HEK293T (cell line): ENCODE measurements around the gene ZNF580.
A peak's percentile ranks its signal among the peaks of the same experiment; 100 is the strongest.

Experiments used
- CTCF ChIA-PET: fragments of 350-600 bp; formaldehyde crosslinking; extraction: SDS; loops from one replicate; lab custom pipeline; 2021; ENCODE audit warnings: antibody characterized with exemption, inconsistent platforms; lab: Yijun Ruan, JAX
- POLR2A ChIA-PET: fragments of 350-600 bp; formaldehyde crosslinking; extraction: SDS; loops from one replicate; lab custom pipeline; 2020; ENCODE audit warnings: antibody characterized with exemption, inconsistent platforms; lab: Yijun Ruan, JAX
- DNase-seq: peaks from one replicate; pipeline ENCODE4 v3.0.0; 2012; ENCODE audit warnings: mixed read lengths; ENCODE audit errors: extremely low spot score
- ARNT ChIP-seq: fragments of 450-650 bp; IDR thresholded peaks from 2 replicates; pipeline ENCODE4 v1.6.1; 2017; ENCODE audit warnings: mild to moderate bottlenecking
- BHLHE40 ChIP-seq: fragments of 450-650 bp; IDR thresholded peaks from 2 replicates; pipeline ENCODE4 v1.6.1; 2016; ENCODE audit warnings: mild to moderate bottlenecking, moderate library complexity, borderline replicate concordance
- CTBP1 ChIP-seq: fragments of 450-650 bp; IDR thresholded peaks from 2 replicates; pipeline ENCODE4 v1.6.1; 2016; ENCODE audit warnings: borderline replicate concordance
- ELF4 ChIP-seq: fragments of 450-650 bp; IDR thresholded peaks from 2 replicates; pipeline ENCODE4 v1.6.1; 2017; ENCODE audit warnings: antibody characterized with exemption
- FOXA1 ChIP-seq: fragments of 450-650 bp; IDR thresholded peaks from 2 replicates; pipeline ENCODE4 v1.6.1; 2016; ENCODE audit warnings: mild to moderate bottlenecking
- FOXK2 ChIP-seq: fragments of 450-650 bp; IDR thresholded peaks from 2 replicates; pipeline ENCODE4 v1.6.1; 2016; ENCODE audit warnings: mild to moderate bottlenecking
- FOXM1 ChIP-seq: fragments of 450-650 bp; IDR thresholded peaks from 2 replicates; pipeline ENCODE4 v1.6.1; 2017; ENCODE audit warnings: mild to moderate bottlenecking, borderline replicate concordance
- HDGF ChIP-seq: fragments of 450-650 bp; IDR thresholded peaks from 2 replicates; pipeline ENCODE4 v1.6.1; 2017; ENCODE audit warnings: antibody characterized with exemption, borderline replicate concordance
- L3MBTL2 ChIP-seq: fragments of 450-650 bp; conservative IDR thresholded peaks from 2 replicates; pipeline ENCODE4 v1.6.1; 2016; ENCODE audit warnings: mild to moderate bottlenecking
- LEF1 ChIP-seq: fragments of 450-650 bp; IDR thresholded peaks from 2 replicates; pipeline ENCODE4 v1.6.1; 2017; ENCODE audit warnings: mild to moderate bottlenecking, borderline replicate concordance
- NFRKB ChIP-seq: fragments of 450-650 bp; IDR thresholded peaks from 2 replicates; pipeline ENCODE4 v1.6.1; 2016; ENCODE audit warnings: mild to moderate bottlenecking, moderate library complexity
- PKNOX1 ChIP-seq: fragments of 450-650 bp; IDR thresholded peaks from 2 replicates; pipeline ENCODE4 v1.6.1; 2016
- SP1 ChIP-seq: fragments of 450-650 bp; IDR thresholded peaks from 2 replicates; pipeline ENCODE4 v1.6.1; 2017
- SUZ12 ChIP-seq: fragments of 450-650 bp; IDR thresholded peaks from 2 replicates; pipeline ENCODE4 v1.6.1; 2016; ENCODE audit warnings: mild to moderate bottlenecking
- TARDBP ChIP-seq: fragments of 450-650 bp; IDR thresholded peaks from 2 replicates; pipeline ENCODE4 v1.6.1; 2016
- ZNF384 ChIP-seq: fragments of 450-650 bp; IDR thresholded peaks from 2 replicates; pipeline ENCODE4 v1.6.1; 2016

The ZNF580 gene

GRCh38 chr19:55624109-55625003 is 16.4 kb upstream of the ZNF580 start, which contains the start of gene ZNF784:
ZNF784 (minus strand) TSS chr19:55624566; CDS start chr19:55624561, 5 bp downstream.
- CTCF ChIA-PET = interaction anchor here (0.6 to 1.1 kb wide), 3 partner anchors 18 to 465 kb away, joined by 3 to 5 read pairs (median 3); partner anchors contain the start of gene ZNF865
- peak; percentile 94 for DNase-seq
- TF ChIP-seq SP1 (peak; percentile 98), ARNT (no peak), L3MBTL2 (peak; percentile 42; the same call in 1 of the 2 replicates), CTBP1 (no peak), FOXA1 (no peak), ELF4 (no peak), PKNOX1 (no peak)
- POLR2A ChIA-PET = interaction anchor here (0.5 to 2.9 kb wide), 14 partner anchors 8 to 507 kb away, joined by 3 to 24 read pairs (median 4); partner anchors contain the start of genes FIZ1, UBE2S, ZNF524 and ZNF628

GRCh38 chr19:55625004-55625326 is 15.8 kb upstream of the ZNF580 start:
- DNase-seq = no peak
- ChIA-PET POLR2A (interaction anchor here (0.5 to 2.9 kb wide), 12 partner anchors 8 to 507 kb away, joined by 3 to 24 read pairs (median 5); partner anchors contain the start of genes FIZ1, UBE2S, ZNF524 and ZNF628), CTCF (interaction anchor here (0.6 to 1.1 kb wide), 5 partner anchors 15 to 466 kb away, joined by 3 to 5 read pairs (median 3); partner anchors contain the start of gene ZNF865)
- no peak for TF ChIP-seq FOXA1
- TF ChIP-seq ZNF384 = peak; percentile 69; the same call in 1 of the 2 replicates
- TF ChIP-seq PKNOX1 = peak; percentile 62; the same call in 1 of the 2 replicates

GRCh38 chr19:55626350-55626749 is 14.5 kb upstream of the ZNF580 start:
- no peak for DNase-seq
- ChIA-PET POLR2A (interaction anchor here (1.3 to 1.4 kb wide), 2 partner anchors 22 to 28 kb away, joined by 5 read pairs; partner anchors contain the start of genes U2AF2 and ZNF865), CTCF (no interaction called here)
- no peak for TF ChIP-seq L3MBTL2
- no peak for TF ChIP-seq SP1
- no peak for TF ChIP-seq ZNF384
- TF ChIP-seq HDGF = no peak
- TF ChIP-seq FOXM1 = no peak
- no peak for TF ChIP-seq FOXA1
- no peak for TF ChIP-seq BHLHE40
- TF ChIP-seq PKNOX1 = no peak
- TF ChIP-seq SUZ12 = no peak
- no peak for TF ChIP-seq CTBP1
- TF ChIP-seq ELF4 = no peak
- no peak for TF ChIP-seq TARDBP
- TF ChIP-seq ARNT = no peak
- TF ChIP-seq FOXK2 = no peak
- TF ChIP-seq NFRKB = no peak
- TF ChIP-seq LEF1 = no peak

- POLR2A ChIA-PET = interaction anchor here (0.7 to 2.1 kb wide), 8 partner anchors 9 to 373 kb away, joined by 3 to 16 read pairs (median 4); partner anchors contain the start of genes FIZ1, PPP6R1, U2AF2 and ZNF524
- CTCF ChIA-PET = interaction anchor here (0.6 to 2.3 kb wide), 9 partner anchors 14 to 751 kb away, joined by 3 to 12 read pairs (median 5); partner anchors contain the start of gene ZNF865
- peak; percentile 63 for DNase-seq
- no peak for TF ChIP-seq ELF4
- no peak for TF ChIP-seq L3MBTL2
- no peak for TF ChIP-seq FOXK2
- TF ChIP-seq SP1 = no peak
- TF ChIP-seq HDGF = no peak; the same call in 1 of the 2 replicates
- no peak for TF ChIP-seq NFRKB
- TF ChIP-seq ARNT = no peak
- TF ChIP-seq SUZ12 = no peak
- no peak for TF ChIP-seq TARDBP
- TF ChIP-seq FOXA1 = no peak
- no peak for TF ChIP-seq CTBP1
- no peak for TF ChIP-seq ZNF384
- no peak for TF ChIP-seq PKNOX1
- no peak for TF ChIP-seq BHLHE40
- TF ChIP-seq LEF1 = no peak
- TF ChIP-seq FOXM1 = no peak
These were observed 8.4 kb upstream of the ZNF580 start for GRCh38 chr19:55632463-55632834.

GRCh38 chr19:55633861-55634260 is 6.9 kb upstream of the ZNF580 start:
- CTCF ChIA-PET = interaction anchor here (0.6 to 2.1 kb wide), 4 partner anchors 13 to 544 kb away, joined by 3 to 12 read pairs (median 3); partner anchors contain the start of gene FIZ1
- no peak for DNase-seq
- POLR2A ChIA-PET = interaction anchor here (1.0 to 2.1 kb wide), 8 partner anchors 9 to 38 kb away, joined by 3 to 16 read pairs (median 5); partner anchors contain the start of genes FIZ1, U2AF2, ZNF524 and ZNF784
- no peak for TF ChIP-seq BHLHE40
- no peak for TF ChIP-seq FOXM1
- no peak for TF ChIP-seq CTBP1
- no peak for TF ChIP-seq L3MBTL2
- TF ChIP-seq HDGF = no peak
- TF ChIP-seq TARDBP = no peak
- TF ChIP-seq PKNOX1 = no peak
- no peak for TF ChIP-seq SUZ12
- no peak for TF ChIP-seq NFRKB
- TF ChIP-seq FOXA1 = no peak
- no peak for TF ChIP-seq FOXK2
- TF ChIP-seq SP1 = no peak
- TF ChIP-seq ZNF384 = no peak
- no peak for TF ChIP-seq ELF4
